IPS-NIHi11 (cell line): ENCODE results near the gene ADNP.
"Not testable (repeated sequence)": the region's sequence is repeated elsewhere in the genome, so short reads cannot be mapped to it uniquely, and the experiment has no call there.

Source experiments
- DNase-seq: peaks from one replicate; pipeline ENCODE4 v3.0.0; 2012; ENCODE audit warnings: mixed read lengths, low spot score

ADNP gene

DNA sequence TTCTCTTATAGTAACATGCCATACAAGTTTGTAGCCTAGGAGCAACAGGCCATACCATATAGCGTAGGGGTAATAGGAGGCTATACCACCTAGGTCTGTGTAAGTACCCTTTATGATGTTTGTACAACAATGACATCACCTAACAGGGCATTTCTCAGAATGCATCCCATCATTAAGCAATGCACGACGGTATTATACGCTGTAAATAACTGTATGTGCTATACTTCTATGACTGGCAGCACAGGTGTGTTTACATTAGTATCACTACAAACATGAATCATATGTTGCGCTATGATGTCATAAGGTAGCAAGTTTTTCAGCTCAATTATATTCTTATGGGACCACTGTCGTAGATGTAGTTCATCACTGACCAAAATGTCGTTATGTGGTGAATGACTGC is 31.0 kb downstream of the ADNP start:
- DNase-seq: no peak

DNA sequence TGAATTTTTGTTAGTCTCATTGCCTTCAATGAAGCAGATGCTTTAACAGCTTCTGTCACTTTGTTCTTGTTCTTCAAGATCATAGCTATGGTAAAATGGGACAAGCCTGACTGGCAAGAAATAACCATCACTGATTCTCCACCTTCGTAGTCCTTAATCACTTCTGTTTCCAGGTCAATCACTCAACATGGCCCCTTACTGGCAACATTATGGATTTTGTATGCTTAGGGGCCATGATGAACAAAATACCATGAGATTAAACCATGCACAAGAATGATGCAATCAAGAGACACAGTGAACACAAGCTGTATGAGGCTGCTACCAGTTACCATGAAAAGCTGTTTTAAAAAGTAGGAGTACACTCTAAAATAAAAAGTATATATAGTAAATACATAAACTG is 32.8 kb downstream of the ADNP start:
- DNase-seq: no peak

DNA sequence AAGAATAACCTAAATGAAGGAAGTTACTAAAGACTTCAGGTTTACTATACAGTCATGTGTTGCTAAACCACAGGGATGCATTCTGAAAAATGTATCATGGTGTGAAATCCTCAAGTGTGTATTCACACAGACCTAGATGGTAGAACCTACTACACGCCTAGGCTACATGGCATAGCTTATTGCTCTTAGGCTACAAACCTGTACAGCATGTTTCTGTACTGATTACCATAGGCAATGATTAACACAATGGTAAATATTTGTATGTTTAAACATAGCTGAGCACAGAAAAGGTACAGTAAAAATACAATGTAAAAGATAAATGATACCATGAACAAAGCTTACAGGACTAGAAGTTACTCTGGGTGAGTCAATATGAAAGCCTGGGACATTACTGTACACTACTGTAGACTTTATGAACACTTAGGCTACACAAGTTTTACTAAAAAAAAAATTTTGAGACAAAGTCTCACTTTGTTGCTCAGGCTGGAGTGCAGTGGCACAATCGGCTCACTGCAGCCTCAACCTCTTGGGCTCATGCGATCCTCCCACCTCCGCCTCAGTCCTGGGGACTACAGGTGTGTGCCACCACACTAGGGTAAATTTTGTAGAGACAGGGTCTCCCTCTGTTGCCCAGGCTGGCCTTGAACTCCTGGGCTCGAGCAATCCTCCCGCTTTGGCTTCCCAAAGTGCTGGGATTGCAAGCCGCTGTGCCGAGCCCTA is 36.0 kb downstream of the ADNP start:
- no peak for DNase-seq

DNA sequence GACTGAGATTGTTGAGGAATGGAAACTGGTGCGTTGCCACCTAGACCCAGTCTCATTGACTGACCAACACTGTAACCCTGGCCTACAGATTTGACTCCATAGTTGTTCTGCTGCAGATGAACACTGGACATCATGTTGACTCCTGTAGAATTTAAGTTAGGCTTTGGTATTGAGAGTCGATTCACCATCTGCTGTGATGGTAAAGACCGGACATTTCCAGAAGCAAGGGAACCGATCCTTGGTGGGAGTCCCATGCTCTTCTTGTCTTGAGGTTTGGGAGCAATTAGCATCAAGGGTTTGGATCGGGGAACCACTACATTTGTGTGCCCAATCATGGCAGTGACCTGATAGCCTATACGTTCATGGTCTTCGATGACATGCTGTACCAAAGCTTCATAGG is 37.6 kb downstream of the ADNP start:
- DNase-seq: no peak

DNA sequence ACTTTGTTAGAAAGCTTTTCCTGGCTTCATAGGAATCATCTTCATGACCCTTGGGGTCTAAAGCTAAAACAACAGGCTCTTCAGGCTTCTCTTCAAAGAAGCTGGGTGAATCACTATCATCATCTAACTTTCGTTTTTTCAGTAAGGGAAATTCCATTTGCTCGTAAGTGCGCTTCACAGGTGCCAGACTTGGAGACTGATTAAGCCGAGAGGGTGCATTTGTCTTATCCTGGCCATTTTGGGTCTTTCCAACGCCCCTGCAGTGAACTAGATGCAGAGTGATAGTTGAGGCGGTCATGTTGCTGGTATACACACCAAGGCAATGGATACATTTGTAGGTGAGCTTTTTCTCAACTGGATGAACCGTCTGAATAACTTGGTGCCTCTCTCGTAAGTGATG is 38.8 kb downstream of the ADNP start:
- DNase-seq: no peak

DNA sequence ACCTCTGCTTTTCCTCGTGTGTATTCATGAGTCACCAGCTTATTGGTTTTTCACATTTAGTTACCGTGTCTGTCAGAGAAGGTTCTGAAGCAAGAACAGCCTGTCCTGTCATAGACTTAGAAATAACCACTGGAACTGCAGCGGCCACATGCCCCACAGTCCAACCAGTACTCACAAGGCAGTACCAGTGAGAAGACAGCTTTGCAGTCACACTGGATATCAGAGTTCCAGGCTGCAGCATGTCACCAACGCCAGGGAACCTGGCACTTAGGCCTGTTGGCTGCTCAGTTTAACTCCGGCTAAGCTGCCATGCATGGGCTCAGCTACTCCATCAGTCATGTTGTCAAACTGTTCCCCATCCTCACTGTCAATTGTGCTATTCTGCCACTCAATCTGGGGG is 40.1 kb downstream of the ADNP start:
- DNase-seq: no peak

DNA sequence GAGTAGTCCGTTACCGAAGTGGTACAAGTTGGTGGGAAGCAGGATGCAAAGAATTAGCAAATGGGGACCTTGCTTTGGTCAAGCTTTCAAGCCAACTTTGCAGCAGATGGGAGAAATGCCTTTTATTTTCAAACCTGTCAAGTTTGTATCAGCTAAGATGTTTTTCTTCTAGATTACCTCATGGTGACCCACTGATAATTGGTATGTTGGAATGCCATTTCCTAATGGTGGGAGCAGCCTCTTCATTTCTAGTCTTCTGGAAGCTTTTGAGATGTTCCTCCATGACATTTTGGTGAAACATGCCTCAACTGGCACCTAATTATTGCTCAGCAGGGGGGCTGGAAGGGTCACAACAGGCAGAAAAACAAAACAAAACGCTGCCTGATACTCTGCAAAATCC is 43.7 kb downstream of the ADNP start:
- DNase-seq: no peak

DNA sequence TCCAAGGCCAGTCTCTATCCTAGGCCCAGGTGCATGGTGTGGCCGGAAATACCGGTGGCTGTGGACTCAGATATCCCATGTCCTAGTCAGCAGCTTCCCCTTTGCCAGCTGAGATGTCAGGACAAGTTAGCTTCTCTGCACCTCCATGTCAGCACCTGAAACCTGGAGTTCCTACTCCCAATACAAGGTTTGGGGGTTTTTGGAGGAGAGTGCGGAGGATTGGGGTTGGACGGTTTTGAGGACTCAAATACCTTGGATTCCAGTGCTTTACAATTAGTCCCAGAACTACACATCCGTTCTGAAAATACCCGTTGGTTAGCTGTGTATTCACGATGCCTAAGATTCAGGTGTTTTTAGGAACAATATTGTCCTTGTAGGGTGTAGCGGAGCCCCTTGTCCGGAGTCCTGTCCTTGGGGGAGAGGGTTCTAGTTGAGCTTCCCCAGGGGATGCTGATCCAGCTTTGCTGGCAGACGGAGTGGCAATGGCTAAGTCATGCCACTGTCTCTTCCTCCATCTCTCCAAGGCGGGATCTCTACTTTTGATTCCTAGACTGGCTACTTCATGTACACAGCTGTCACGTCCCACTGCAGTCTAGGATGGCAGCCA is 45.0 kb downstream of the ADNP start:
- DNase-seq: no peak

DNA sequence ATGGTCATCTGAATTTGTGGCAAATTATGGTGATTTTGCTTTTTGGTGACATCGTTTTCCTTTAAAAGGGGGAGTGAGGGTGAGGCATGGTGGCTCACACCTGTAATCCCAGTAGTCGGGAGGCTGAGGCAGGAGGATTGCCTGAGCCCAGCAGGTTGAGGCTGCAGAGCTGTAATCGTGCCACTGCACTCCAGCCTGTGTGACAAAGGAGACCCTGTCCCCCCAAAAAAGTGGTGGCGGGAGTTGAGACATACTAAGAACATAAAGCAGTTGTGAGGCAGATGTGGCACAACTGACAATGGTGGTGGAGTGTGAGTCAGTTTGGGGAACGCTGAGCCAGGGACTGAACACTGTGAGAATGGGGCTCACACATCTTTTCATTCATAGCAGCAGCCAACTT is 45.5 kb downstream of the ADNP start:
- no peak for DNase-seq

DNA sequence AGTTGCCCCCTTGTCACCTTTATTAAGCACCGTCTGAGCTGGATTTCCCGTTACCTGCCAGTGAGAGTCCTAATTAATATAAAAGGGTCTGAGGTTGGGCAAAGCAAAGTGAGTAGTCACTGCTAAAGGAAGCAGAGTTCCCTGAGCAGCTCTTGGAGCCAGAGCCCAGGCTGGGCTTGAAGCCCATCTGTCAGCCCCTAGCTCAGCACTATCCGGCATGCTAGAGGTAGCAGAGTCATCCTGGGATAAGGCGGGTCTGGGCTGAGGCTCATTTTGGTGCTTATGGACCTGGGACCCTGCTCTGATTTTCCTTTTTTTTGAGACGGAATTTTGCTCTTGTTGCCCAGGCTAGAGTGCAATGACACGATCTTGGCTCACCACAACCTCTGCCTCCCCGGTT is 46.2 kb downstream of the ADNP start:
- DNase-seq: no peak

DNA sequence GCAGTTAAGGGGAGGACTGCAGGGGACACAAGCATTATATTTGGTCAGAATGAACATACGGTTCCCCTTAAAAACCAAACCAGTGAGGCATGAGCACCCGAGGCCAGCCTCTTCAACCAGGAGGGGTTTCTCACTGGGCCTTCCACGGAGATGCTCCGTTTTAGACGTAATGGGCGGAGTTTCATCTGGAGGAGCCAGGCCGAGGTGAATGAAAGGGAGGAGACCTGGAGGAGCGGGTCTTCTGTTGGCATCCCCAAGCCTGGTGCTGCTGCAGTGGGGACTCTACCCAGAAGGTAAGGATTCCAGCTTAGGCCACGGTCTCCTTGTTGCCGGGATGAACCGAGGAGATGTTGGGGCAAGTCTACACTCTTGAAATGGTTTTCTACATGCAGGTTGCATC is 47.4 kb downstream of the ADNP start:
- DNase-seq: no peak

DNA sequence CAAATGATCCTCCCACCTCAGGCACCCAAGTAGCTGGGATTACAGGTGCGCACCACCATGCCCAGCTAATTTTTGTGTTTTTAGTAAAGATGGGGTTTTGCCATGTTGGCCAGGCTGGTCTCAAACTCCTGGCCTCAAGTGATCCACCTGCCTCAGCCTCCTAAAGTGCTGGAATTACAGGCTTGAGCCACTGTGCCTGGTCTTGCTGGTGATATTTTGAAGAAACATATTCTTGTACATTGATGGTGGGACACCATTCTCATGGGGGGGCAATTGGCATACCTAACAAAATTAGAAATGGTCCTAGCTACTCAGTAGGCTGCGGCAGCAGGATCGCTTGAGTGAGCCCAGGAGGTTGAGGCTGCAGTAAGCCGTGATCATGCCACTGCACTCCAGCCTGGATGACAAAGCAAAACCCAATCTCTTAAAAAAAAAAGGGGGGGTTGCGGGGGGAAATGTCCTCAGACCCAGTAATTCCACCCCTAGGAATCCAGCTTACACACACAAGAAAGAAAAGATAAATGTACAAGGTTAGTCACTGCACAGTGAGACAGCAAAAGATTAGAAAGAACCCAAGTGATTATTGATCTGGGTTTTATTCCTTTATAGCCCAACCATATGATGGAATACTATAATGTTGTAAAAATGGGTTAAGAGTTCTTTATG is 49.3 kb downstream of the ADNP start:
- not testable (repeated sequence) for DNase-seq

DNA sequence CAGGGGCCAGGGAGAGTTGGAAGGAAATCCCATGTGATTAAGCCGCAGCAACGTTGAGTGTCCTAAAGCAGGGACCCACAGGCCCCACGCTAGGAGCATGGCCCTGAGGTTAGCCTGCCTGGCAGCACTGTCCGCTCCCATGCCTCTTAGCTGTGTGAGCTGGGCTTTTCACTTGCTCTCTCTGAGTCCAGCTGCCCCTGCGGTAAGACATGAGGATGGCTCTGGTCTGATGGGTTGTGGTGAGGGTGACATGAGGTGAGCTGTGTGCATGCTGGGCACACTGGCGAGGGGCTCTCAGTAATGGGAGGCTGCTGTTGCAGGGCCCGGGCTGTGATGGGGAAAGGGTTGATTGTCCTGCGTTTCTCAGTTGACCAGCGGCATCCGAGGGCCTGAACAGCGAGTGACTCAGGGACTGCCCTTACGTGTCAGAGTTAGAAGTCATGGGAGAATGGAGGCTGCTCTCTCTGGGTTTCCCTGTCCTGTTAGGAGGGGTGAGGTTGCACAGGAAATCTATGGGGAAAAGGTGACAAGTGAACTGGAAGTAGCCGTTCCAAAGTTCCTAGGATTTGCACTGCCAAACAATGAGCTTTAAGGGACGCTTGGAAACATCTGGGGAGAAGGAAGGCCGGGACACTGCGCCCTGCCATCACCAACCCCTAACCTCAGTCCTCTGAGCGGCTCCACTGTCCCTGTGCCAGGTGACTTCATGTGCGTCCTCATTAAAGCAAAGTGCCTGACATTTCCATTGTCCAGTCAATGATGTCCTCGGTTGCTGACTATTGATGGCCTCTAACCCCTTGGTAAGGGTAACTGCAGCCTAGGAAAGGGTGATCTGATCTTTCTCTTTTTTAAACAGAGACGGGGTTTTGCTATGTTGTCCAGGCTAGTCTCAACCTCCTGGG is 51.3 kb downstream of the ADNP start:
- no peak for DNase-seq

DNA sequence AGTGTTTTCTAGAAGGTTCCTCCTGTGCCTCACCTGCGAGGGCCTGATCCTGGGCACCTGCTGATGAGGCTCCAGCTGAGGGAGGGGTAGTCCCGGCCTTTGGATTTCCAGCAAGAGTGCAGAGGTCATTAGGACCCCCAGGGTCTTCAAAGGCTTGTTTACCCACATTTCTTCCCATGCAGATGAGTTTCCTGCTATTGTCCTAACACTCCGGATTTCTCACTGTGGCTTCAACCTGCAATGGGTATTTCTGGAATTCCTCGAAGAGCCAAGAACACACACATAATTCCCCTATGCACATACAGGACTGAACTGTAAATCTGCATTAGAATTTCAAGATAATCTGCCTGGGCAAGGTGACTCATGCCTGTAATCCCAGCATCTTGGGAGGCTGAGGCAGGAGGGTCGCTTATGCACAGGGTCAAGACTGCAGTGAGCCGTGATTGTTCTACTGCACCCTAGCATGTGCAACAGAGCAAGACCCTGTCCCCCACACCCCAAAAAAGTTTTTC is 53.9 kb downstream of the ADNP start:
- no peak for DNase-seq

DNA sequence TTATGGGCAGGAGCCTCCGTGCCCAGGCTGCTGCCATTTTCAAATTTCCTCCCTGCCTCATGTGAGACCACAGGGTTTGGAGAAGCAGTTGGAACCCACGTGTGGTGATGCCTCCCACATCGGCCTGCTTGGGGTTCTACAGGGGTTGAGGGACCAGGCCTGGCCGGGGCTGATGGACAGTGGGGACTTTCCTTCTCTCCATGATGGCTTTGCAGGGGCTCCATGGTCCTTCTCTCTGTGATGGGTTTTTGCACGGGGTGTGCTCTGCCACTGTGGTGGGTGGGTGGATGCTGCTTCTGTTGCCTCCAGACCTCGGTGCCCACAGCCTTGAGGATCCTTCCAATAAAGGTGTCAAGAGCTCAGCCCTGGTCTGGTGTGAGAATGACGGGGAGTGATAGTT is 54.4 kb downstream of the ADNP start:
- DNase-seq: no peak

DNA sequence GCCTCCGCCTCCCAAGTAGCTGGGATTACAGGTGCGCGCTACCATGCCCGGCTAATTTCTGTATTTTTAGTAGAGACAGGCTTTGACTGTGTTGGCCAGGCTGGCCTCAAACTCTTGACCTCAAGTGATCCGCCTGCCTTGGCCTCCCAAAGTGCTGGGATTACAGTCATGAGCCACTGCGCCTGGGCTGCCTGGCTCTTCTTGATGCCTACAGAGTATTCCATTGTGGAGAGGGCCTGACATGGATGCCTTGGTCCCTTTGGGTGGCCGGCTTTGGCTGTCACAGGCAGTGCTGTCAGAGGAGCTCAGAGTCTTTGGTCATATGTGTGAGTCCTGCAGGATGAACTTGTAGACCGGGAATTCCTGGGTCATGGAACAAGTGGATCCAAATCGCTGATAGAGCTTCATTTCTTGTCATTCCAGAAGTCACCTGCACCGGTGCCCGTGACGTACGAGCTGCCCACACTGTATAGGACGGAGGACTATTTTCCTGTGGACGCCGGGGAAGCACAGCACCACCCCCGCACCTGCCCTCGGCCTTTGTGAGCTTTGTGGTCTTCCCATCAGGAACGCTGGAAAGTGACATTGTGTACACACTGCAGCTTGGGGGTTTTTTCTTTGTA is 55.1 kb downstream of the ADNP start:
- no peak for DNase-seq

DNA sequence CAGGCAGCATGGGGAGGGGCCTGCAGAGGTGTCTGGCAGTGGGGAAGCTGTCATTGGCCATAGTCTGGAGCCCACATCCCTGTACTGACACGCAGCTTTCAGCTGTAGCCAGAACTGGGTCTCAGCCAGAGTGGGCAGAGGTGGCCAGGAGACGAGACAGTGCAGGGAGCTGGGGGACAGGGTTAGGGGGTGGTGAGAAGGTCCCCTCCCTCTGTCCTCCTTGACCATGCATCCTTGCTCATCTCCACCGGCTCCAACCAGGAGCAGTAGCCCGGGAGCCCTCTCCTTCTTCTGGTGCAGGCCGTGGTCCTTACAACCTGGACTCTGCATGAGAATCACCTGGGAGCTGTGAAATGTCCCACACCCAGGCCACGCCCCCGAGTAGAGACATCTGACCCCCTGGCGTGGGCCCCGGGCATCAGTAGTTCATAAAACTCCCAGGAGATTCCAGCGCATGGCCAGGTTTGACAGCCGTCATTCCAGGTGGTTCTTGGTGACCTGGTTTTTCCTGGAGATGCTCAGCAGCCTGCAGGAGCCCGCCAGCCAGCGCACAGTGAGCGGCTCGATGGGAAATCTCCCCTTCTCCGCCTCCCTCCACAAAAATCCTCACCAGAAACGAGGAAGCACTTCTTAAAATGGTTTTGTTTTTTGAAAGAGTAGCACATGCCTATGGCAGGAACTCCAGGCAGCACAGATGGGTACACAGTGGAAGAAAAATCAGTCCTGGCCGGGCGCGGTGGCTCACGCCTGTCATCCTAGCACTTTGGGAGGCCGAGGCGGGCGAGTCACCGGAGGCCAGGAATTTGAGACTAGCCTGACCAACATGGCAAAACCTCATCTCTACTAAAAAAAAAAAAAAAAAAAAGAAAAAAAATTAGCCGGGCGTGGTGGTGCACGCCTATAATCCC is 56.2 kb downstream of the ADNP start:
- DNase-seq: no peak

DNA sequence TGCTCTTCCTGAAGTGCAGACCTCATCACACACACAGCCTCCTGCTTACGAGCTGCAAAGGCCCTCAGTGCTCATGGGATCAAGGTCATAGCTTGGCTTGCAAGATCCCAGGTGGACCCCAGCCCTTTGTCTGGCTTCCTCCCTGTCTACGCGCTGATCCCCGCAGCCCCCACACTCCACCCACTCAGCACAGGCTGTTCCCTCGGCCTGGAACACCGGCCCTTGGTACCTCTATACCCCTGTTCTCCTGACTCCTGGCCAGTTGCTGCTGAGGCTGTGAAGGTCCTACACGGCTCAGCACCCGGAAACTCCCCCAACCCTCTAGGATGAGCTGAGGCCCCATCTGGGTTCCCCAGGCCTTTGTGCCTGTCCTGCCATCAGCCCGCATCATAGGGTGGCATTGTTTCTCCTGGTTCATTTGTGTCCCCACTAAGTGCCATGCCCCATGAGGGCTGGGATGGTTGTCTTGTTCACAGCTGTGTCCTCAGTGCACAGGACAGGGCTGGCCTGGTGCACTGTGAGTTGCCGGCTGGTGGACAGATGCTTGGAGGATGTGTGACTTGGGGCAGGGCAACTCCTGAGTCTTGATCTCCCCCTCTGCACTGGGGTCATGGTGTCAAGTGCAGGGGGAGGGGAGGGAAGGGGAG is 57.0 kb downstream of the ADNP start:
- DNase-seq: no peak

DNA sequence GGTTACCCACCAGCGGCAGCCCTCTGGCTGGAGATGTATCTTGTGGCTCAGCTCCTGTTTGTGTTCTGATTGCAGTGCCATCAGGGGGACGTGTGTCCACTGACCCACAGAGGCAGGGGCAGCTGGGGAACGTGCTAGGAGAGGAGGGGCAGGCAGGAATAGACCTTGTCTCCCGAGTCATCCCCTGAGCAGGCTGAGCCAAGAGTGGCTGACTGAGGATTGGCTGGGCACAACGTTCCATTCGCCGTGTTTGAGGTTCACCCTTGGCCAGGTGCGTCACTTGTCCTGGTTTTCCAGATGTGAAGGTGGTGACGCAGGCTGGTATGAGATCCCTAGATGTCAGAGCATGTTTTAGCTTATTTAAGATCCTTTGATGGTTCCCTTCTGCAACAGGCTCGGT is 57.7 kb downstream of the ADNP start:
- no peak for DNase-seq
